Measurements from ENCODE around the gene RELA. TPM values are rescaled to one million over a fixed set of nuclear protein-coding genes. Genes with fewer than 3 reads are reported as not detected.
A peak's percentile ranks its signal among the peaks of the same experiment; 100 is the strongest.
"Not testable (repeated sequence)": the region's sequence is repeated elsewhere in the genome, so short reads cannot be mapped to it uniquely, and the experiment has no call there.

RELA gene
- total and polyA plus RNA-seq, 8 donors = 51.3 to 70.6 (median 58.8) TPM

GRCh38 chr11:65695459-65696241, 32.9 kb upstream of the RELA start:
- no peak for TF ChIP-seq CTCF (IDR thresholded peaks at IDR 0.05)
- Histone ChIP-seq H3K9me3 (no peaks in the 10 kb centered on the region), H3K27me3 (no peaks in the 10 kb centered on the region), H3K36me3 (no peaks in the 10 kb centered on the region), H3K4me3 (no peak overlapping the region), H3K4me1 (peaks cover 0 to 6% of the 10 kb centered on the region in 2 donors), H3K27ac (peak overlapping the region; percentile 19 to 57)
- DNase-seq (peak in 1 of 4 donors; percentile 29), ATAC-seq (no peak)
- intact Hi-C loops (cut with DNase I) = no loop called here

- H3K27ac ChIP-seq = no peak overlapping the region
- intact Hi-C loops (cut with DNase I) = no loop called here
- H3K4me1 ChIP-seq = peaks cover 0 to 6% of the 10 kb centered on the region in 2 donors
- no peaks in the 10 kb centered on the region for H3K36me3 ChIP-seq
- H3K9me3 ChIP-seq = no peaks in the 10 kb centered on the region
- no peaks in the 10 kb centered on the region for H3K27me3 ChIP-seq
- no peak overlapping the region for H3K4me3 ChIP-seq
- no peak for TF ChIP-seq CTCF (IDR thresholded peaks at IDR 0.05)
- no peak for ATAC-seq
- no peak for DNase-seq
These were observed 29.7 kb upstream of the RELA start for GRCh38 chr11:65692367-65692766.

GRCh38 chr11:65691847-65692246, 29.1 kb upstream of the RELA start:
- ATAC-seq; H3K27ac ChIP-seq; H3K4me3 ChIP-seq; H3K4me1 ChIP-seq; H3K9me3 ChIP-seq; intact Hi-C loops (cut with DNase I); H3K27me3 ChIP-seq; H3K36me3 ChIP-seq; DNase-seq: not testable (repeated sequence)

GRCh38 chr11:65685981-65686380, 23.3 kb upstream of the RELA start:
- ATAC-seq (no peak), DNase-seq (no peak)
- Histone ChIP-seq H3K27ac (no peak overlapping the region), H3K4me3 (no peak overlapping the region), H3K27me3 (no peaks in the 10 kb centered on the region), H3K9me3 (no peaks in the 10 kb centered on the region), H3K4me1 (no peaks in the 10 kb centered on the region), H3K36me3 (no peaks in the 10 kb centered on the region)
- intact Hi-C loops (cut with DNase I) = no loop called here
- no peak for TF ChIP-seq CTCF (IDR thresholded peaks at IDR 0.05)

GRCh38 chr11:65683480-65683879, 20.8 kb upstream of the RELA start:
- H3K4me1 ChIP-seq; H3K9me3 ChIP-seq; DNase-seq; H3K27me3 ChIP-seq; ATAC-seq; intact Hi-C loops (cut with DNase I); H3K36me3 ChIP-seq; H3K27ac ChIP-seq; H3K4me3 ChIP-seq: not testable (repeated sequence)

- H3K4me3 ChIP-seq = no peak overlapping the region
- no peaks in the 10 kb centered on the region for H3K4me1 ChIP-seq
- no peaks in the 10 kb centered on the region for H3K9me3 ChIP-seq
- TF ChIP-seq CTCF (IDR thresholded peaks at IDR 0.05) = no peak
- H3K27ac ChIP-seq = no peak overlapping the region
- no peaks in the 10 kb centered on the region for H3K27me3 ChIP-seq
- no peaks in the 10 kb centered on the region for H3K36me3 ChIP-seq
- intact Hi-C loops (cut with DNase I) = no loop called here
- no peak for DNase-seq
- ATAC-seq = no peak
These were observed 17.6 kb upstream of the RELA start for GRCh38 chr11:65680192-65680743.

Data from left lung (tissue), 10 donors.